ENCODE data around the gene SIX3.

DNA sequence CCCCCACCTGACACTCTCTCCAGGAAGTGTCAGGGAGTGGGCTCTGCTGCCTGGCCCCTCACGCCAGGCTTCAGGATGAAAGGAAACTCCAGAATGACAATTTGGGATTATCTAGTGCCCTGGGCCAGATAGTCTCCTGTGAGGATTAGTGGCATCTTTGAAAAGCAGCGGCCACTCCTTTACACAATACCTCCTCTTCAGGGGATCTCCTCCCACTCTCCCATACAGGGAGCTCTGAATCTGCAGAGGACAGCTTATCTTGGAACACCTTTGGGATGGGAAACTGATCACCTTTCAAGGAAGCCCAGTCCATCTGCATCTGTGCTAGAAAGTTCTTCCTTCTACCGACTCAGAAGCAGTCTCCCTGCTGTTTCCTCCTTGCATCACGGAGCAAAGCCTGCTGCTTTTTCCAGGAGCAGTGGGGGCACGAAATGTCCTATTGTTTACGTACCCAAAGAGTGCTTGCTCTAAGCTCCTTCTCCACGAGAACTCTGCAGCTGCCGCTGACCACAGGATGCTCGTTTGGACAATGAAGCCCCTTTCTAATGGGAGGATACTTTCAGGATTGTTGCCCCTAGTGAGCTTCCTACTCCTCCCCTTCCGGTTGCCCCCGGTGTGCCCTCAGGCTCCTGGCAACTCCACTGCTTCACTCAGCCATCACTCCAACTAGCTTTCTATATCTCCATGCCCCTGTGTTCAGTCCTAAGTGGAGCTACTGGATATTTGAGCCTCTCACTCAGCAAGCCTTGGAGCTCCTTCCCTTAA lies 31.5 kb downstream of the SIX3 start:
- TF ChIP-seq, protein P1, sequence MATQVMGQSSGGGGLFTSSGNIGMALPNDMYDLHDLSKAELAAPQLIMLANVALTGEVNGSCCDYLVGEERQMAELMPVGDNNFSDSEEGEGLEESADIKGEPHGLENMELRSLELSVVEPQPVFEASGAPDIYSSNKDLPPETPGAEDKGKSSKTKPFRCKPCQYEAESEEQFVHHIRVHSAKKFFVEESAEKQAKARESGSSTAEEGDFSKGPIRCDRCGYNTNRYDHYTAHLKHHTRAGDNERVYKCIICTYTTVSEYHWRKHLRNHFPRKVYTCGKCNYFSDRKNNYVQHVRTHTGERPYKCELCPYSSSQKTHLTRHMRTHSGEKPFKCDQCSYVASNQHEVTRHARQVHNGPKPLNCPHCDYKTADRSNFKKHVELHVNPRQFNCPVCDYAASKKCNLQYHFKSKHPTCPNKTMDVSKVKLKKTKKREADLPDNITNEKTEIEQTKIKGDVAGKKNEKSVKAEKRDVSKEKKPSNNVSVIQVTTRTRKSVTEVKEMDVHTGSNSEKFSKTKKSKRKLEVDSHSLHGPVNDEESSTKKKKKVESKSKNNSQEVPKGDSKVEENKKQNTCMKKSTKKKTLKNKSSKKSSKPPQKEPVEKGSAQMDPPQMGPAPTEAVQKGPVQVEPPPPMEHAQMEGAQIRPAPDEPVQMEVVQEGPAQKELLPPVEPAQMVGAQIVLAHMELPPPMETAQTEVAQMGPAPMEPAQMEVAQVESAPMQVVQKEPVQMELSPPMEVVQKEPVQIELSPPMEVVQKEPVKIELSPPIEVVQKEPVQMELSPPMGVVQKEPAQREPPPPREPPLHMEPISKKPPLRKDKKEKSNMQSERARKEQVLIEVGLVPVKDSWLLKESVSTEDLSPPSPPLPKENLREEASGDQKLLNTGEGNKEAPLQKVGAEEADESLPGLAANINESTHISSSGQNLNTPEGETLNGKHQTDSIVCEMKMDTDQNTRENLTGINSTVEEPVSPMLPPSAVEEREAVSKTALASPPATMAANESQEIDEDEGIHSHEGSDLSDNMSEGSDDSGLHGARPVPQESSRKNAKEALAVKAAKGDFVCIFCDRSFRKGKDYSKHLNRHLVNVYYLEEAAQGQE (IDR thresholded peaks at IDR 0.05; ENCODE audit: insufficient replicate concordance, low read depth) = no peak
- no peak for TF ChIP-seq POLR2AphosphoS5 (IDR thresholded peaks at IDR 0.05; ENCODE audit: low read depth)

Data from HL-60 (cell line).